K562 (cell line): ENCODE results near the gene TTYH2. TPM values are rescaled to one million over a fixed set of nuclear protein-coding genes. Genes with fewer than 3 reads are reported as not detected.

Experiments
- CTBP1 ChIP-seq: fragments of 450-650 bp; IDR thresholded peaks from 2 replicates; pipeline ENCODE4 v1.6.1; 2016; ENCODE audit warnings: borderline replicate concordance
- RBFOX2 ChIP-seq: fragments of 200-400 bp; formaldehyde crosslinking; IDR thresholded peaks from 2 replicates; pipeline ENCODE4 v1.6.1; 2017; ENCODE audit warnings: low read depth, mild to moderate bottlenecking, low read length, moderate library complexity
- ZBTB40 ChIP-seq, 2 experiments: fragments of 450-650 bp in 1 of 2; sonication (generic) in 1 of 2; formaldehyde crosslinking in 1 of 2; IDR thresholded peaks; 2 replicates each; pipeline versions ENCODE4 v1.7.1 to v1.9.0; 2016 to 2022; ENCODE audit warnings: inconsistent platforms in 1 of 2, mild to moderate bottlenecking in 1 of 2, missing genetic modification reagents in 1 of 2
- polyA plus RNA-seq, 8 experiments: library from polyadenylated mRNA; depleted of rRNA in 4 of 8; stranded (reverse) in 5 of 8; unstranded in 3 of 8; fragments of >200 nt; fragmentation: Nextera tagmentation in 2 of 8; fragmentation: Illumina TruSeq in 1 of 8; extraction: Ambion mirVana in 2 of 8; extraction: Trizol in 1 of 8; gene quantifications; 2 replicates each; pipeline versions ENCODE4 v1.2.1 to v1.2.3, GENCODE V29; 2011 to 2014; ENCODE audit warnings: inconsistent platforms in 1 of 8, missing spikeins in 1 of 8
- total RNA-seq, 7 experiments: library from RNA; depleted of rRNA in 6 of 7; stranded (reverse); fragments of >200 nt in 6 of 7; fragmentation: Illumina TruSeq in 2 of 7; extraction: Trizol in 2 of 7; gene quantifications; 2 replicates each; pipeline versions ENCODE4 v1.2.1 to v1.2.3, GENCODE V29; 2011 to 2021; ENCODE audit warnings: low replicate concordance in 1 of 7

Gene TTYH2
- total and polyA plus RNA-seq, 9 of the 15 experiments (the other 6 are each of a cell fraction or from before 2014, with no cell fraction given), result 0.03 to 2.0 (median 0.91) TPM

GRCh38 chr17:74210191-74211140, 2.9 kb upstream of the TTYH2 start (continued):
- TF ChIP-seq ZBTB40 (IDR thresholded peaks at IDR 0.05) (no peak), ZBTB40 (CRISPR knock-in tag; IDR thresholded peaks at IDR 0.05) (peak; percentile 18; the same call in 1 of the 2 replicates), CTBP1 (peak; percentile 46; the same call in 1 of the 2 replicates), RBFOX2 (no peak; the same call in 1 of the 2 replicates)
